Measurements from ENCODE around the gene RBPMS2.
"Not testable (repeated sequence)": the region's sequence is repeated elsewhere in the genome, so short reads cannot be mapped to it uniquely, and the experiment has no call there.

The RBPMS2 gene

GRCh38 chr15:64751464-64751863, 23.9 kb downstream of the RBPMS2 start:
- ATAC-seq = no peak

- no peak for ATAC-seq
Measured at GRCh38 chr15:64749999-64750657, 25.3 kb downstream of the RBPMS2 start.

GRCh38 chr15:64749167-64749566, 26.2 kb downstream of the RBPMS2 start:
- no peak for ATAC-seq

GRCh38 chr15:64748251-64748650, 27.1 kb downstream of the RBPMS2 start:
- ATAC-seq = no peak

- ATAC-seq = no peak
Measured at GRCh38 chr15:64747578-64747977, 27.8 kb downstream of the RBPMS2 start.

- ATAC-seq = no peak
Measured at GRCh38 chr15:64746921-64747320, 28.5 kb downstream of the RBPMS2 start.

GRCh38 chr15:64746356-64746755, 29.0 kb downstream of the RBPMS2 start:
- no peak for ATAC-seq

GRCh38 chr15:64743691-64744090, 31.7 kb downstream of the RBPMS2 start:
- no peak for ATAC-seq

- ATAC-seq = no peak
Measured at GRCh38 chr15:64742921-64743320, 32.5 kb downstream of the RBPMS2 start.

- ATAC-seq = no peak
Measured at GRCh38 chr15:64742385-64742784, 33.0 kb downstream of the RBPMS2 start.

- ATAC-seq = not testable (repeated sequence)
Measured at GRCh38 chr15:64741708-64742107, 33.7 kb downstream of the RBPMS2 start.

GRCh38 chr15:64740311-64741170, 34.8 kb downstream of the RBPMS2 start:
- no peak for ATAC-seq

GRCh38 chr15:64739577-64740143, 35.7 kb downstream of the RBPMS2 start:
- ATAC-seq = no peak

GRCh38 chr15:64739156-64739555, 36.2 kb downstream of the RBPMS2 start:
- no peak for ATAC-seq

GRCh38 chr15:64738226-64739095, 36.9 kb downstream of the RBPMS2 start:
- no peak for ATAC-seq

- no peak for ATAC-seq
Measured at GRCh38 chr15:64732156-64732860, 43.1 kb downstream of the RBPMS2 start.

GRCh38 chr15:64731805-64732151, 43.6 kb downstream of the RBPMS2 start:
- no peak for ATAC-seq

- peak; percentile 80 to 86 for ATAC-seq
Measured at GRCh38 chr15:64731012-64731804, 44.2 kb downstream of the RBPMS2 start.

- ATAC-seq = no peak
Measured at GRCh38 chr15:64730151-64730550, 45.2 kb downstream of the RBPMS2 start.

- ATAC-seq = no peak
Measured at GRCh38 chr15:64720188-64720587, 55.2 kb downstream of the RBPMS2 start.

- no peak for ATAC-seq
Measured at GRCh38 chr15:64717735-64718495, 57.5 kb downstream of the RBPMS2 start.

Data from activated CD4-positive, CD25-positive, alpha-beta regulatory T cell treated with anti-CD3 and anti-CD28 coated beads, Interleukin-2, amount 50 U/mL, for 24 hours (primary cell).